Stimulated activated CD4-positive, alpha-beta T cell treated with anti-CD3 and anti-CD28 coated beads, Interleukin-2, amount 100 ng/mL, for 48 hours (primary cell): Measurements from ENCODE around the gene ZFTA.
"Not testable (repeated sequence)": the region's sequence is repeated elsewhere in the genome, so short reads cannot be mapped to it uniquely, and the experiment has no call there.

Experiments
- DNase-seq, 2 donors: peaks; one replicate each; pipeline ENCODE4 v3.0.0-alpha.2; 2020

ZFTA gene

DNA sequence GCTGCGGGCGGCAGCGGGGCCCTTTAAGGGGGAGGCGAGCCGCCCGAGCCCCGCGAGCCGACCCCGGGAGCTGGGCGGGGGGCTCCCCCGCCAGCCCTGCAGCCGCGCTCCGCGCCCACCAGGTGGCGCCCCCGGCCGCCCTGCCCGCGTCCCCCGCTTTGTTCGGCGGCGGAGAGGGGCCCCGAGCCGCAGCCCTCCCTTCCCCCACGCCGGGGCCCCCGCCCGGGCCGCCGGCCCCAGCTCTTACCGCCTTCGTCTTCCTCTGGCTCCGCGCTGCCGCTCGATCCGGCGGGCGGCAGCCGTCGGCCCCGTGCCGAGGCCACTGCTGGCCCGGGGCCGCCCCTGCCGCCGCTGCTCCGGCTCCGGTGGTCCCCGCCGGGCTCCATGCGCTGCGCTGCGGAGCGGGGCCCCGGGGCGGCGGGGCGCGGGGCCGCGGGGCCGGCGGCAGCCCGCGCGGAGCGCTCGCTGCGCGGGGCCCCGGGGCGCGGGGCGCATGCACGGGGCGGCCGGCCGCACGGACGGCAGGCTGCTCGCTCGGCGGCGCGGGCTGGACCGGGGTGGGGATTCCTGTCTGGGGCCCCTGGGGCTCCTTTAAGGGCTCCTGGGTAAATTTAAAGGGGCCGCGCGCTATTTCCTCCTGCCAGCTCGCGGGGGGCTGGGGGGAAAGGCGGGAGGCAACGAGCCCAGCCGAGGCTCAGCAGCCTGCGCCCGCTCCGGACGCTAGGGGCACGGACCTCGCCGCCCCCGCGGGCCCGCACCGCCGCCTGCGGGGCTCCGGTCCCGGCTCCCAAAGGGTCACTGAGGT lies at the start of gene ZFTA:
TSS of gene ZFTA (minus strand) at position 539 of the 805 bp plus-strand sequence. CDS start at position 386, 153 bp downstream.
- DNase-seq, result peak; percentile 50 to 64

DNA sequence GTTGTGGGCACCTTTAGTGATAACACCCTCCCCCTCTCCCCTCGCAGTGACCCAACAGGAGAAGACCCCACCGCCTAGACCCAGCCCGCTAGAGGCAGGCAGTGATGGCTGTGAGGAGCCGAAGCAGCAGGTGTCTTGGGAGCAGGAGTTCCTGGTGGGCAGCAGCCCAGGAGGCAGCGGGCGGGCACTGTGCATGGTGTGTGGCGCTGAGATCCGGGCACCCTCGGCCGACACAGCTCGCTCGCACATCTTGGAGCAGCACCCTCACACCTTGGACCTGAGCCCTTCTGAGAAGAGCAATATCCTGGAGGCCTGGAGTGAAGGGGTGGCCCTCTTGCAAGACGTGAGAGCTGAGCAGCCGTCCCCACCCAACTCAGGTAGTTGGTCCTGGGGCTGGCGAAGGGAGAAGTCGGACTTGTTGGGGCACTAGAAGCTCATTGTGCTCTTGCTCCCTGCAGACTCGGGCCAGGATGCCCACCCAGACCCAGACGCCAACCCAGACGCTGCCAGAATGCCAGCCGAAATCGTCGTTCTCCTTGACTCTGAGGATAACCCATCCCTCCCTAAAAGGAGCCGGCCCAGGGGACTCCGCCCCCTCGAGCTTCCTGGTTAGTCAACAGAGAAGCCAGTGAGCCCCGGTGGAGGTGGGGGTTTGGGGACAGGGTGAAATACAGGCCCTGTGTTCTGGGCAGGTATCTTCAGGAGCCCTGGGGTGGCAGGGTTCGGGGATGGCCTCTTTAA lies 49.4 kb upstream of the ZFTA start:
- DNase-seq, result no peak

DNA sequence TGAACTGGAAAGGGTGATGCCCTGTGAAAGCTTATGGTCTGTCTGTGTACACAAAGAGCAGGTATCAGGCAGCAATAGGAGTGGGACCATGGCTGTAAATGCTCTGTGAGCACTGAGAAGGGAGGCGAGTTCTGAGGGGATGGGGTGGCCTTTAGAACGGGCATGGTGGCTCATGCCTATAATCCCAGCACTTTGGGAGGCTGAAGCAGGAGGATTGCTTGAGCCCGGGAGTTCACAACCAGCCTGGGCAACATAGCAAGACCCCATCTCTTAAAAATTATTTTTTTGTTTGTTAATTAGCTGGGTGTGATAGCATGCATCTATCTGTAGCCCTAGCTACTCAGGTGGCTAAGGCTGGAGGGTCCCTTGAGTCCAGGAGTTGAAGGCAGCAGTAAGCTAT lies 48.2 kb upstream of the ZFTA start:
- DNase-seq, result no peak

DNA sequence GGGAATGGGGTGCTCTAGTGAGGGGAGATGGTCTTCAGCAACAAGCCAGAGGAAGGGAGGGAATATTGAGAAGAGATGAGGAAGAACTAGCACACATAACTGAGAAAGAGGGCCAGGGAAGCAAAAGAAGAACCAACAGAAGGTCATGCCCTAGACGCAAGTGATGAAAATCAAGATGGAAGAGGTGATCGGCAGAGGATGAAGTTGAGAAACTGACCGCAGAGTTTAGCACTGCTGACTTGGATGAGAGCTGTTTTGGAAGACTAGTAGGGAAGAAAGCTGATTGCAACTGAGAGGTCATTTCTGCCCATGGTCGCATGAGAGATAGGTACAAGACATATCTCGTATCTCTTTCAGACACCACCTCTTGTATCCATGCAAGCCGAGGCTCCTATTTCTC lies 47.6 kb upstream of the ZFTA start:
- DNase-seq, result no peak

DNA sequence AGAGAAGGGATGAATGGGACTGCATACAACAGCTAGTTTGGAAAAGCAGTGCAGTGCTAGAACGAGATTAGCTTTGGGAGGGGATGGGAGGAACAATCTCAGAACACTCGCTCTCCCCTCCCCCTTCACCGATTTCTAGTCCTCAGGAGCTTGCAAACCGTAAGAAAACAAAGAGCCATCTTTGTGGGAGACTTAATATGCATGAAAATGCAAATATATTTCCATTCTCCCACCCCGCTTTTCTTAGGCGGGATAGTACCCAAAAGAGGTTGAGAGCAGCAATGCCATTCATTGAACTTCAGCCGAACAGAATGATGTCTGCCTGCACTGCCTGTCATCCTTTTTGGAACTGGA lies 45.8 kb upstream of the ZFTA start:
- no peak for DNase-seq

DNA sequence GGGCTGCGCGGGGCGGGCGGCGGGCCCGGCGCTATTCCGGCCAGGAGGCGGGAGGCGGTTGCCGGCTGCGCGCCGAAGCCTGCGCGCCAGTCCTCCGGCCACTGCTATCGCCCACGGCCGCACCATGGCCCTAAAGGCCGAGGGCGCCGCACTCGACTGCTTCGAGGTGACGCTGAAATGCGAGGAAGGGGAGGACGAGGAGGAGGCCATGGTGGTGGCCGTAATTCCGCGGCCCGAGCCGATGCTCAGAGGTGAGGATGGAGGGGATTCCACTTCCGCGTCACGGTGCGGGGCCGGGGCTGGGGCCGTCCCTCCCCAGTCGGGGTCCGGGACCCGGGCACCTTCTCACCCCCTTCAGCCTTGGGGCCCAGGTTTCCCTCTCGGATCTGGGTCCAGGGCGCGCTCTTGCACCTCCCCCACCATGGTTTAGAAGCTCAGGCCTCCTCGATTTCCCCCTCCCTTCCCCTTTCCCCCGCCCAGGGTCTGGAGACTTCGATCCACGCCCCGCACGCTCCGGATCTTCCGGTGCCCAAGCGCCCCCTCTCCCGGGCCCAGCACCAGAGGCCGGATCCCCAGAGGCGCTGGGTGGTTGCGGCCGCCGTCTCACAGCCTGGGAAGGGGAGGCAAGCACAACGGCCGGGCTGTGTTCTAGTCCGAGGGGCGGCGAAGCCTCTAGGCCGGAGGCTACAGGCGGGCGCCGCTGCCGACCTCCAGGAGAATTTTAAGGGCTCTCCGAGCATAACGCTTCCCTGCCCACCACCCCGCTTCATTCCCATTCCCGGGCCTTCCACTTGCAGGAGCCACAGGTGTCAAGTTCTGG lies 45.2 kb upstream of the ZFTA start:
- DNase-seq, result peak; percentile 23 to 28

DNA sequence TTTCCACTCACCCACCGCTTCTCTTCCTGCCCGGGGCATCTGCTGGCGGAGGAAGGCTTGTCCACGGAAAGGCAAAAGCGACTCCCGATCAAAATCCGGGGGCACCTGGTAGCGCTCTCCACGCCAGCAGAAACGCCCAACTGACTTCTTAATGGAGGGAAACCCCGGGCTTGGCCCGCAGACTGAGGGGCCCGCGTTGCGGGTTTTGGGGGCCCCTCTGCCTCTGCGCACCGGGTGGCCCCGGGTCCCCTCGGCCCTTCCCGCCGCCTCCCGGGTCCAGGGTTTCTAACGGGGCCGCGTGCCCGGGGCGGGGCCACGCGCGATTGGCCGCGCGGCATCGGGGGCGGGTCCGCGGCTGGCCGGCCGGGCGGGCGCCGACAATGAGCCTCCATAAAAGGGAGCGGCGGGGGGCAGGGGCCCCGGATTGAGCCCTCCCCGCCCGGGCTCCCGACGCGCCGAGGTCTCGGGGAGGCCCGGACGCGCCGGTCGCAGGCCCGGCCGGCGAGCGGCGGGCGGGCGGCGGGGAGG lies 44.5 kb upstream of the ZFTA start, which contains the start of gene SPINDOC:
TSS of gene SPINDOC (plus strand) at position 422 of the 528 bp plus-strand sequence. CDS start 231 bp downstream, outside the sequence.
- peak; percentile 70 for DNase-seq

DNA sequence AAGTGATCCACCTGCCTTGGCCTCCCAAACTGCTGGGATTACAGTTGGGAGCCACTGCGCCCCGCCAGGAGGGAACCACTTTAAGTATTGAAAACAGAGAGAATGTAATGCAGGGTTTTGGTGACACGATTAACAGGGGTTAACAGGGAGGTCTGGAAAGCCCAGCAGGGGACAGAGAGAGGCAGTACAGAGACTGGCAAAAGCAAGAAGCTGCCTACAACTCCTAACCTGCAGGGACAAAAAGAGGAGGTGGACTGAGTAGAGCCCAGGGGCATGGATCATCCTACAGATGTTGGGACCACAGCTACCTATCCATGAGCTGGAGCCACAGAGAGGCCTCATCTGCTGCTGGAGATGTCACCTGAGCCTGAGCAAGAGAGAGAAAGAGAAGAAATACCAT lies 42.9 kb upstream of the ZFTA start:
- no peak for DNase-seq

DNA sequence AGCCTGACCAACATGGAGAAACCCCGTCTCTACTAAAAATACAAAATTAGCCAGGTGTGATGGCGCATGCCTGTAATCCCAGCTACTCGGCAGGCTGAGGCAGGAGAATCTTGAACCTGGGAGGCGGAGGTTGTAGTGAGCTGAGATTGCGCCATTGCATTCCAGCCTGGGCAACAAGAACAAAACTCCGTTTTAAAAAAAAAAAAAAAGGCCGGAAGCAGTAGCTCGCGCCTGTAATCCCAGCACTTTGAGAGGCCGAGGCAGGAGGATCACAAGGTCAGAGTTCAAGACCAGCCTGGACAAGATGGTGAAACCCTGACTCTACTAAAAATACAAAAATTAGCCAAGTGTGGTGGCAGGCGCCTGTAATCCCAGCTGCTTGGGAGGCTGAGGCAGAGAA lies 41.8 kb upstream of the ZFTA start:
- not testable (repeated sequence) for DNase-seq

DNA sequence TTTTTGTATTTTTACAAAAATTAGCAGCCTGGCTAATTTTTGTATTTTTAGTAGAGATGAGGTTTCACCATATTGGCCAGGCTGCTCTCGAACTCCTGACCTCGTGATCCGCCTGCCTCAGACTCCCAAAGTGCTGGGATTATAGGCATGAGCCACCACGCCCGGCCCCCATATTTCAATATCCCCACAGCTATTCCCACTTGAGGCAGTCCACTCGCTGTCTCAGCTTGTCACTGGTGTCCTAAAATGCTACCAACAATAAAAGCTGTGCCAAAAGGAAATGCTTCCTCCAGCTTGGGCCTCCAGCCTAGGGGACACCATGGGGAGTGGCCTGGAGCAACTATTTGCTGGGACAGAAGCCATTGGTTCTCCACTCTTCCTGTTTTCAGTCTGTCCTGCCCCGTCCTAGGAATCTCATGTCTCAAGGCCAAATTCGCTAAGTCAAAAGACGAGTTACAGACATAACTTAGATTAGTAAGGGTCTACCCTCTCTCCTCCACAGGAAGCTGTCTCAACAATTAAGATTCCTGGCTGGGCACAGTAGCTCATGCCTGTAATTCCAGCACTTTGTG lies 37.4 kb upstream of the ZFTA start:
- DNase-seq, result no peak

DNA sequence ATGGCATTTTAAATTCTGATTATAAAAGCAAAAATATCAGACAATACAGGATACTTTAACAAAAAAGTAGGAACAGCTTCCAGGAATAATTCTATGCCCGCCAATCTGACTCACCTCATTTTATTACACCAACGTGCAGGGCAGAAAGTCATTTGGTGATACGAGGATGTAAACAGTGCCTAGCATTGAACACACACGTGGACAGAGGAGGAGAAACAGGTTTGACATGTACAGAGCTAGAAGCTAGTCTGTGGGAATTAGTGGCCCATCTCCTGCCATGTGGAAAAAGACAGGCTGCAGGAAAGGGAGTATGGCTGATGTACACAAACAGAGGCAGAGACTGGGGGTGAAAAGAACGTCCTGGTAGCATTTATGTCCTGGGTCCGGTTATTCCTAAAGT lies 35.7 kb upstream of the ZFTA start:
- no peak for DNase-seq

DNA sequence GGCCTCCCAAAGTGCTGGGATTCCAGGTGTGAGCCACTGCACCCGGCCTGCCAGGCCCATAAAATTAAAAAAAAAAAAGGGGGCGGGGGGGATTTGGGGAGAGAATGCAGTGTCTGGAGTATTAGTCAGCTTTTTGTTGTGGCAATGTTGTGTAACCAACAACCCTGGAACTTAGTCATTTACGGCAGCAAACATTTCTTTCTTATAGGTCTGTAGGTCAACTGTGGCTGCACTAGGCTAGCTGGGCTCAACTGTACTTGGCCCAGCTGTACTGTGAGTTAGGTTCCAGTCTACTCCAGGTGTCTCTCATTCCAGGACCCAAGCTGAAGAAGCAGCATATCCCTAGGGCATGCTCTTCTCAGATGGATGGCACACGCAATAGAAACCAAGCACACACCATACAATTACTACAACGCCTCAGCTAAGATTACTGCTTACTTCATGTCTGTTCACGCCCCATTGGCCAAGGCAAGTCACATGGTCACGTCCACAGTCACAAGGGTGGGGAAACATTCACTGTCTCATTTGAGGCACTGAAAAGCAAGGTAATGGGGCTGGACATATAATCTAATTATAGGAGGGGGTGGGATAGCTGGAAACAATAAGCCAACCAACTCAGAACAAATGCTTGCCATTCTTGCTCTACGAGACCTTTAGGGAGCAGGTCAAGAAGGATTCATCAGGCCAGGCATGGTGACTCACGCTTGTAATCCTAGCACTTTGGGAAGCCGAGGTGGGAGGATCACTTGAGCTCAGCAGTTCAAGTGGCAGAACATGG lies 34.3 kb upstream of the ZFTA start:
- DNase-seq, result no peak

DNA sequence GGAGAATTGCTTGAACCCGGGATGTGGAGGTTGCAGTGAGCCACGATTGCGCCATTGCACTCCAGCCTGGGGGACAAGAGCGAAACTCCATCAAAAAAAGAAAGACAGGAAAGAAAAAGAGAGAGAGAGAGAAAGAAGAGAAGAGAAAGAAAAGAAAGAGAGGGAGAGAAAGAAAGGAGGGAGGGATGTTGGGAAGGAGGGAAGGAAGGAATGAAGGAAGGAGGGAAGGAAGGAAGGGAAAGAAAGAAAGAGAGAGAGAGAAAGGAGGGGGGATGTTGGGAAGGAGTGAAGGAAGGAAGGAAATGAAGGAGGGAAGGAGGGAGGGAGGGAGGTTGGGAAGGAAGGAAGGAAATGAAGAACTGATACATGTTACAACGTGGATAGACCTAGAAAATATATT lies 32.3 kb upstream of the ZFTA start:
- DNase-seq, result no peak

DNA sequence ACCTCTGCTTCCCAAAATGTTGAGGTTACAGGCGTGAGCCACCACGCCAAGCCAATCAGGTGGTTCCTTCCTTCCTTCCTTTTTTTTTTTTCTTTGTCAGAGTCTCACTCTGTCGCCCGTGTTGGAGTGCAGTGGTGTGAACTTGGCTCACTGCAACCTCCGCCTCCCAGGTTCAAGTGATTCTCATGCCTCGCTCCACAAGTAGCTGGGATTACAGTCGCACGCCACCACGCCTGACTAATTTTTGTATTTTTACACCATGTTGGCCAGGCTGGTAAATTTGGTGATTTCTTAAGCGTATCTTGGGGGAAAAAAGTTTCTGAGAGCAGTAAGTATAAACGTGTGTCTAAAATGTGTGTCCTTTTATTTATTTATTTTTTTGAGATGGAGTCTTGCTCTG lies 26.5 kb upstream of the ZFTA start:
- DNase-seq, result no peak

DNA sequence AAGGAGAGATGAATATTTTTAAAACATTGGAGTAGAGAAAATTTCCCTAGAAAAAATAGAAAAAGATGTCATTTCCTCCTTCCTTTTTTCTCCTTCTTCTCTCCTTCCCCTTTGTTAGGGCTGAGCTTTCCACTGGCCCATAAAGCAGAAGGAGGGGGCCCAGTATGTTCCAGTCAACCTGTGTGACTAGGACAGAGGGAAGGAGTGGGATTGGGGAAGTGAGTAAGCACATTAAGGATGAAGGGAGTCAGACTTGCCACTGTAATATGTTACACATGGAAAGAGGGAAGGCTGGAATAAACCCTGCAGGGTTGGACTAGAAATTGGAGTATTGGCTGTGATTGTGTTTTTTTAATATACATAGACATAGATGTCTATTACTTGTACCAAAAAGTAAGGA lies 24.6 kb upstream of the ZFTA start:
- no peak for DNase-seq

DNA sequence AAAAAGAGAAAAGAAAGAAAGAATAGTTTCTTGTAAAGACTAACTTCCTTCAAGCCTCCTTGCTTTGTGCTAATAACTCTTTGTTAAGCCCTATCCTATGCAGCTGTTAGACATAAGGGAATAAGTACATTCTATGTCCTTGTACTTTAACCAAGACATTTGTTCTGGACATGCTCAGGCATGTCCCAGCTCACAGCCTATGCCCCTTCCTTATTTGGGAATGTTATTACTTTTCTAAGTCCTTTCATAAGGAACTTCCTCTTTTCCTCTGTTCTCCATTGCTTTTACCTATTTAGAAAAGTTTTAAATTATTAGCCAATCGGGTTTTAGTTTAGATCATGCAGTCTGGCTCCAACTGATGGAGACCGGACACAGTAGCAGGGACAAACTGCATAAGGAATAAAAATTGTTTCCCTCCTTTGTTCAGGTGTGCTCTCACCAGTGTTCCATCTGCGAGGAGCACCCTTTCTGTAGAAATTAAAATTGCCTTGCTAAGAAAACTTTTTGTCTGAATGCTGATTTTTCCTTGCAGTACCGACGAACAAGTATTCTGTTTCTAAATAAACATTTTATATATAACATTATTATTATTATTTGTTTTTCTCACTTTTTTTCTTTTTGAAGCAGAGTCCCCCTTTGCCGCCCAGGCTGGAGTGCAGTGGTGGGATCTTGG lies 23.1 kb upstream of the ZFTA start:
- DNase-seq, result no peak

DNA sequence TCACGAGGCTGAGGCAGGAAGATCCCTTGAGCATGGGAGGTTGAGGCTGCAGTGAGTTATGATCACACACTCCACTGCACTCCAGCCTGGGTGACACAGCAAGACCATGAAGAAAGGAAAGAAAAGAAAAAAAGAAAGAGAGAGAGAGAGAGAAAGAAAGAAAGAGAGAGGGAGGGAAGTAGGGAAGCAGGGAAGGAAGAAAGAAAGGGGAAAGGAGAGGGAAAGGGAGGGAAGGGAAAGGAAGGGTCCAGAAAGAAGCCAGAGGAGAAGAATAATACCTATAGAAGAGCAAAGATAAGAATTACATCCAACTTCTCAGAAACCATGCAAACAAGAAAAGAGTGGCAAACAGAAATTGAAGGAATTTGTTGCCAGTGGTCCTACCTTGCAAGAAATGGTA lies 17.2 kb upstream of the ZFTA start:
- DNase-seq, result no peak

DNA sequence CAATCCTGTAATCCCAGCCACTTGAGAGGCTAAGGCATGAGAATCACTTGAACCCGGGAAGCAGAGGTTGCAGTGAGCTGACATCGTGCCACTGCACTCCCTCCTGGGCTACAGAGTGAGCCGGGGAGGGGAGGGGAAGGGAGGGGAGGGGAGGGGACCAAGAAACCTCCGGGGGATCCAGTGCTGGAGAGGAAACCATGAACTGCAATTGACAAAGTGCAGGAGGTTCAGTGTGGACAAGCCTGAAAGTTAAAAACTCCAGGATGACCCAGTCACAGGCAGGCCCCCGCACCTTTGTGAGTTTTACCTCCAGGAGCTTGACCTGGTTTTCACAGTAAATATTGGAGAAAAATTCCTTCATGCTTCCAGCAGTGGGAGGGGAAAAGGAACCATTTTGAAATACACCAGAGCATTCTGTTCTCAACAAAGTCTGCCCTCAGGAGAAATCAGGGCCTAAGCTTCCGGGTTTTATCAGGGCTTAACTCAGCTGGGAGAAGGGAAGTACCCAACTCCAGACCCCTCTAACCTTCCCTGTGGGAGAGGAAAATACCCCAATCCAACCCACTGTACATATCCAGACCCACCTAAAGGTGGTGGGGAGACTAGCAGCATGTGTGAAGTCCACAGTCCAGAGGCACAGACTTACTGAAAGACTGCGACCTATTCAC lies 15.5 kb upstream of the ZFTA start:
- DNase-seq, result no peak

DNA sequence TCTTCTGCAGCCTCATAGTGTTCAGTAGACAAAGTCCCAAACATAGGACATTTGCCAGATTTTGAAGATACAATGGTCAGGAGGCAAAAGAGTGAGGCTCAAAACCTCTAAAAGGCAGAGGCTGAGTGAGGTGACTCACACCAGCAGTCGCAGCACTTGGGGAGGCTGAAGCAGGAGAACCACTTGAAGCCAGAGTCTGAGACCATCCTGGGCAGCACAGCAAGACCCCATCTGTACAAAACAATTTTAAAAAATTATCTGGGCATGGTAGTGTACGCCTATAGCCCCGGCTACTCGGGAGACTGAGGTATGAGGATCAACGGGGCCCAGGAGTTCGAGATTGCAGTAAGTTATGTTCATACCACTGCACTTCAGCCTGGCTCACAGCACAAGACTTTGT lies 14.2 kb upstream of the ZFTA start:
- no peak for DNase-seq

DNA sequence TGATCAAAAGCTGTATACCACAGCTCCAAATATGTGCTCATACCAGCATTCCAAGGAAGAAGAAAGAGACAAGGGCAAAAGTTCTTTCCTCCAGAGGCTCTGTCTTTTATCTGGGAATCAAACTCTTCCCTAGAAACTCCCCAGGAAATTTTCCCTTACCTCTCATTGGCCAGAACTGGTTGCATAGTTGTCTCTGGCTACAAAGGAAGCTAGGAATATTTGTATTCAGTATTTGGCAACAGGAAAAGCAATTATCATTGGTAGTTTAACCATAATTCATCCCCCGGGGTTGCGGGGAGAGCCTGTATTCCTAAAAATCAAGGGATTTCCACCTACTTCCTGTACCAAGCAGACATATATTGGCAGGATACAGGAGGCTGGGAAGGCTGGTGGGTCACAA lies 10.5 kb upstream of the ZFTA start:
- no peak for DNase-seq

DNA sequence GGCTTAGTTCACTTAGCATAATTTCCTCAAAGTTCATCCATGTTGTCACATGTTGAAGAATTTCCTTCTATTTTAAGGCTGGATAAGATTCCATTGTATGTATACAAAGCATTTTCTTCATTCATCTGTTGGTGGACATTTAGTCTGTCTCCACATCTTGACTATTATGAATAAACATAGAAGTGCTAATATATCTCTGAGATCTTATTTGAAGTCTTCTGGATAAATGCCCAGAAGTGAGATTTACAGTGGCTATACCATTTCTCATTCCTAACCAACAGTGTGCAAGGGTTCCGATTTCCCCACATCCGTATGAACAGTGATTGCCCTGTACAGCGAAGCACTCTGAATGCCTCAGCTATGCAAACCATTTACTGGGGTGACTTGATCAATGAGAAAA lies 6.6 kb upstream of the ZFTA start:
- DNase-seq, result no peak
